Stomach (tissue), 9 donors: ENCODE measurements around the gene ESAM. TPM values are rescaled to one million over a fixed set of nuclear protein-coding genes. Genes with fewer than 3 reads are reported as not detected.
A peak's percentile ranks its signal among the peaks of the same experiment; 100 is the strongest.

Source experiments
- DNase-seq, 2 donors: peaks; one replicate each; pipeline versions ENCODE4 v3.0.0 to v3.0.0-alpha.2; 2013 to 2019
- H3K27ac ChIP-seq, 5 donors: fragments of 200-600 bp in 4 of 5; sonication (generic) in 4 of 5; one replicate each; pipeline ENCODE4 v1.5.1; 2013 to 2019; ENCODE audit warnings: mild to moderate bottlenecking in 1 of 5, moderate library complexity in 1 of 5
- H3K27me3 ChIP-seq, 3 donors: fragments of 200-600 bp; sonication (generic); one replicate each; pipeline ENCODE4 v1.5.1; 2017 to 2019; ENCODE audit warnings: mixed run types in 1 of 3
- H3K36me3 ChIP-seq, 4 donors: fragments of 200-600 bp; sonication (generic); 1 replicate in 3 of 4; 2 replicates in 1 of 4; pipeline ENCODE4 v1.5.1; 2016 to 2019
- H3K4me1 ChIP-seq, 4 donors: fragments of 200-600 bp; sonication (generic); one replicate each; pipeline ENCODE4 v1.5.1; 2016 to 2019
- H3K4me3 ChIP-seq, 4 donors: fragments of 200-600 bp; sonication (generic) in 3 of 4; one replicate each; pipeline ENCODE4 v1.5.1; 2016 to 2019; ENCODE audit warnings: mild to moderate bottlenecking in 1 of 4
- H3K9me3 ChIP-seq, 4 donors: fragments of 200-600 bp; sonication (generic); one replicate each; pipeline ENCODE4 v1.5.1; 2016 to 2019
- CTCF ChIP-seq, 7 experiments: fragments of 450-650 bp in 4 of 7; fragments of 200-600 bp in 3 of 7; sonication (generic) in 3 of 7; IDR thresholded peaks; one replicate each; pipeline ENCODE4 v1.5.1; 2016 to 2019; ENCODE audit warnings: antibody characterized with exemption in 7 of 7, control low read depth in 2 of 7, mild to moderate bottlenecking in 1 of 7
- EP300 ChIP-seq: sonication (generic); formaldehyde crosslinking; IDR thresholded peaks from one replicate; pipeline ENCODE4 v1.6.1; 2017; ENCODE audit warnings: antibody characterized with exemption
- POLR2A ChIP-seq, 4 donors: fragments of 450-650 bp; IDR thresholded peaks; one replicate each; pipeline ENCODE4 v1.6.1; 2016; ENCODE audit warnings: antibody characterized with exemption in 4 of 4, control low read depth in 2 of 4, mild to moderate bottlenecking in 1 of 4, moderate library complexity in 1 of 4
- POLR2AphosphoS5 ChIP-seq, 3 donors: sonication (generic); formaldehyde crosslinking; IDR thresholded peaks; one replicate each; pipeline ENCODE4 v1.6.1; 2016; ENCODE audit warnings: antibody characterized with exemption in 3 of 3
- WGBS, 5 donors: extraction: QIAGEN DNeasy Blood & Tissue Kit in 3 of 5; methylation state at CpG; one replicate each; pipeline versions ENCODE4 v1.1.5 to v1.1.7; 2013 to 2018; 5-methylcytosine and 5-hydroxymethylcytosine counted together
- intact Hi-C: fragments of 100-400 bp; cut with DNase I; formaldehyde crosslinking; loops from one replicate; pipeline ENCODE4 v1.15.1; 2023; ENCODE audit warnings: low total_unique reads
- polyA plus RNA-seq, 3 donors: library from polyadenylated mRNA; stranded (reverse); fragments of 200-250 nt; gene quantifications; one replicate each; pipeline ENCODE4 v1.2.3, GENCODE V29; 2013
- total RNA-seq, 5 donors: library from RNA; depleted of rRNA; stranded (reverse); fragments of >200 nt; gene quantifications; one replicate each; pipeline versions ENCODE4 v1.1.0 to v1.2.3, GENCODE V29; 2014 to 2016
- donor health status: healthy with polysubstance abuse.
- donor health status: Bipolar disorder and iron deficiency.
- donor health status: healthy.

The ESAM gene
- total and polyA plus RNA-seq, 8 donors = 4.1 to 19.6 (median 9.6) TPM

GRCh38 chr11:124768914-124769313 is 6.8 kb upstream of the ESAM start:
- no peak overlapping the region for H3K4me3 ChIP-seq
- no peaks in the 10 kb centered on the region for H3K27me3 ChIP-seq
- peak overlapping the region in 2 of 5 donors; percentile 7 to 15 for H3K27ac ChIP-seq
- DNase-seq = no peak
- TF ChIP-seq CTCF (IDR thresholded peaks at IDR 0.05) (no peak), POLR2A (IDR thresholded peaks at IDR 0.05) (no peak), POLR2AphosphoS5 (IDR thresholded peaks at IDR 0.05) (peak in 1 of 3 donors; percentile 7), EP300 (no peak)
- 32 to 67% (median 53%) methylated on average over 8 of the region's 8 CpGs for WGBS, 5 donors
- intact Hi-C loops = no loop called here
- no peaks in the 10 kb centered on the region for H3K9me3 ChIP-seq
- H3K36me3 ChIP-seq = peaks cover 17 to 73% (median 63%) of the 10 kb centered on the region in 4 donors
- H3K4me1 ChIP-seq = peaks cover 0 to 12% (median 4%) of the 10 kb centered on the region in 4 donors

GRCh38 chr11:124766156-124766555 is 4.1 kb upstream of the ESAM start:
- Histone ChIP-seq H3K9me3 (no peaks in the 10 kb centered on the region), H3K27me3 (peaks cover 2 to 19% (median 18%) of the 10 kb centered on the region in 3 donors), H3K4me1 (peaks cover 20 to 40% (median 32%) of the 10 kb centered on the region in 4 donors), H3K36me3 (peaks cover 16 to 56% (median 42%) of the 10 kb centered on the region in 4 donors), H3K27ac (no peak overlapping the region), H3K4me3 (no peak overlapping the region)
- TF ChIP-seq EP300 = no peak
- DNase-seq = no peak
- WGBS, 5 donors = 92 to 99% (median 96%) methylated on average over 2 of the region's 2 CpGs
- intact Hi-C loops = no loop called here

GRCh38 chr11:124763156-124763947 is 1.3 kb upstream of the ESAM start:
- Histone ChIP-seq H3K27me3 (peaks cover 4 to 47% (median 42%) of the 10 kb centered on the region in 3 donors), H3K4me3 (peak overlapping the region; percentile 40 to 78 (median 57)), H3K27ac (peak overlapping the region; percentile 77 to 85 (median 81)), H3K36me3 (peaks cover 12 to 39% (median 23%) of the 10 kb centered on the region in 4 donors), H3K4me1 (peaks cover 37 to 56% (median 54%) of the 10 kb centered on the region in 4 donors), H3K9me3 (no peaks in the 10 kb centered on the region)
- intact Hi-C loops = loop anchor here (5.0 kb wide), 1 partner anchor 91 kb away; the partner anchor contains the start of genes SIAE and SPA17
- peak; percentile 92 to 95 for DNase-seq
- TF ChIP-seq POLR2AphosphoS5 (IDR thresholded peaks at IDR 0.05) (peak in 2 of 3 donors; percentile 24 to 34), EP300 (no peak), CTCF (IDR thresholded peaks at IDR 0.05) (peak in 5 of 7 experiments; percentile 53 to 87 (median 75)), POLR2A (IDR thresholded peaks at IDR 0.05) (no peak)
- 2 to 5% (median 4%) methylated on average over 21 of the region's 21 CpGs for WGBS, 5 donors

- Histone ChIP-seq H3K27me3 (peaks cover 4 to 54% (median 42%) of the 10 kb centered on the region in 3 donors), H3K36me3 (peaks cover 10 to 32% (median 16%) of the 10 kb centered on the region in 4 donors), H3K4me3 (peak overlapping the region; percentile 40 to 78 (median 57)), H3K9me3 (no peaks in the 10 kb centered on the region), H3K27ac (peak overlapping the region; percentile 77 to 85 (median 81)), H3K4me1 (peaks cover 42 to 63% (median 61%) of the 10 kb centered on the region in 4 donors)
- intact Hi-C loops = loop anchor here (5.0 kb wide), 1 partner anchor 90 kb away; the partner anchor contains the start of genes SIAE and SPA17
- TF ChIP-seq CTCF (IDR thresholded peaks at IDR 0.05) = no peak
- TF ChIP-seq POLR2AphosphoS5 (IDR thresholded peaks at IDR 0.05) = no peak
- TF ChIP-seq POLR2A (IDR thresholded peaks at IDR 0.05) = no peak
- no peak for TF ChIP-seq EP300
- peak in 1 of 2 donors; percentile 52 for DNase-seq
- WGBS, 5 donors = 0 to 1% (median 1%) methylated on average over 36 to 45 of the region's 45 CpGs
Measured at GRCh38 chr11:124762624-124763155, 600 bp upstream of the ESAM start.
